Mucosa of descending colon (tissue), 3 donors: ENCODE measurements around the gene EHD2. TPM values are rescaled to one million over a fixed set of nuclear protein-coding genes. Genes with fewer than 3 reads are reported as not detected.
A peak's percentile ranks its signal among the peaks of the same experiment; 100 is the strongest.
"Not testable (repeated sequence)": the region's sequence is repeated elsewhere in the genome, so short reads cannot be mapped to it uniquely, and the experiment has no call there.

Experiments
- ATAC-seq: fragments of 200-7000 bp; cut with Tn5 transposase; one replicate; pipeline ENCODE4 v1.9.1; 2020; ENCODE audit warnings: mild to moderate bottlenecking, moderate library complexity
- DNase-seq, 3 donors: peaks; one replicate each; pipeline ENCODE4 v3.0.0-alpha.2; 2020
- H3K36me3 ChIP-seq: fragments of 200-600 bp; one replicate; pipeline ENCODE4 v1.8.0; 2021; ENCODE audit warnings: low read depth, mild to moderate bottlenecking
- H3K4me1 ChIP-seq: fragments of 200-600 bp; one replicate; pipeline ENCODE4 v1.8.0; 2021; ENCODE audit warnings: low read depth, mild to moderate bottlenecking
- H3K4me3 ChIP-seq: fragments of 200-600 bp; one replicate; pipeline ENCODE4 v1.8.0; 2021; ENCODE audit warnings: mild to moderate bottlenecking
- H3K9me3 ChIP-seq: fragments of 200-600 bp; one replicate; pipeline ENCODE4 v1.8.0; 2021; ENCODE audit warnings: mild to moderate bottlenecking
- intact Hi-C, 2 donors: fragments of 100-400 bp; cut with DNase I in 1 of 2; cut with micrococcal nuclease in 1 of 2; formaldehyde crosslinking; loops; one replicate each; pipeline versions ENCODE4 v1.11.0 to v1.11.1; 2022; cut with DNase I, micrococcal nuclease
- long read RNA-seq, 2 donors: library from polyadenylated mRNA; unstranded; transcript quantifications; one replicate each; pipeline ENCODE4 v2.0.0, GENCODE V29; 2019 to 2021
- total RNA-seq, 3 donors: library from RNA; stranded (reverse); fragmentation: NEBNext Ultra II Directional in 2 of 3; extraction: Animal tissue kit (Norgen Biotek cat#: 25700) in 2 of 3; gene quantifications; one replicate each; pipeline versions ENCODE4 v1.2.1 to v1.2.4, GENCODE V29; 2021 to 2023
- TF ChIP-seq, protein P1 (sequence below): fragments of 200-600 bp; IDR thresholded peaks from one replicate; pipeline ENCODE4 v1.8.0; 2022; ENCODE audit warnings: antibody characterized with exemption, mild to moderate bottlenecking
- donor health status: DM: no; HTN: no; CAD: no; lungs with moderate emphysema.
- donor health status: DM: no; HTN: no; CAD: no.
- donor health status: DM: no; HTN: yes; CAD: no.

EHD2 gene, protein sequence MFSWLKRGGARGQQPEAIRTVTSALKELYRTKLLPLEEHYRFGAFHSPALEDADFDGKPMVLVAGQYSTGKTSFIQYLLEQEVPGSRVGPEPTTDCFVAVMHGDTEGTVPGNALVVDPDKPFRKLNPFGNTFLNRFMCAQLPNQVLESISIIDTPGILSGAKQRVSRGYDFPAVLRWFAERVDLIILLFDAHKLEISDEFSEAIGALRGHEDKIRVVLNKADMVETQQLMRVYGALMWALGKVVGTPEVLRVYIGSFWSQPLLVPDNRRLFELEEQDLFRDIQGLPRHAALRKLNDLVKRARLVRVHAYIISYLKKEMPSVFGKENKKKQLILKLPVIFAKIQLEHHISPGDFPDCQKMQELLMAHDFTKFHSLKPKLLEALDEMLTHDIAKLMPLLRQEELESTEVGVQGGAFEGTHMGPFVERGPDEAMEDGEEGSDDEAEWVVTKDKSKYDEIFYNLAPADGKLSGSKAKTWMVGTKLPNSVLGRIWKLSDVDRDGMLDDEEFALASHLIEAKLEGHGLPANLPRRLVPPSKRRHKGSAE
- total RNA-seq: 100 to 1,000 TPM in 1 of 3 donors, 10 to 100 TPM in 2; 10.8 to 108 (median 30.3) TPM
- long read RNA-seq, donor 1, transcript EHD2-201 (6 exons, 3,585 nt): major isoform, 18 of 81 reads
- long read RNA-seq, donor 1, partial matches to known transcripts: 37 of 81 reads
- long read RNA-seq, donor 1, other reads (novel, unspliced or antisense): 25 of 81 reads
- long read RNA-seq, donor 2, partial matches to known transcripts: 1 of 8 reads
- long read RNA-seq, donor 2, other reads (novel, unspliced or antisense): 6 of 8 reads

DNA sequence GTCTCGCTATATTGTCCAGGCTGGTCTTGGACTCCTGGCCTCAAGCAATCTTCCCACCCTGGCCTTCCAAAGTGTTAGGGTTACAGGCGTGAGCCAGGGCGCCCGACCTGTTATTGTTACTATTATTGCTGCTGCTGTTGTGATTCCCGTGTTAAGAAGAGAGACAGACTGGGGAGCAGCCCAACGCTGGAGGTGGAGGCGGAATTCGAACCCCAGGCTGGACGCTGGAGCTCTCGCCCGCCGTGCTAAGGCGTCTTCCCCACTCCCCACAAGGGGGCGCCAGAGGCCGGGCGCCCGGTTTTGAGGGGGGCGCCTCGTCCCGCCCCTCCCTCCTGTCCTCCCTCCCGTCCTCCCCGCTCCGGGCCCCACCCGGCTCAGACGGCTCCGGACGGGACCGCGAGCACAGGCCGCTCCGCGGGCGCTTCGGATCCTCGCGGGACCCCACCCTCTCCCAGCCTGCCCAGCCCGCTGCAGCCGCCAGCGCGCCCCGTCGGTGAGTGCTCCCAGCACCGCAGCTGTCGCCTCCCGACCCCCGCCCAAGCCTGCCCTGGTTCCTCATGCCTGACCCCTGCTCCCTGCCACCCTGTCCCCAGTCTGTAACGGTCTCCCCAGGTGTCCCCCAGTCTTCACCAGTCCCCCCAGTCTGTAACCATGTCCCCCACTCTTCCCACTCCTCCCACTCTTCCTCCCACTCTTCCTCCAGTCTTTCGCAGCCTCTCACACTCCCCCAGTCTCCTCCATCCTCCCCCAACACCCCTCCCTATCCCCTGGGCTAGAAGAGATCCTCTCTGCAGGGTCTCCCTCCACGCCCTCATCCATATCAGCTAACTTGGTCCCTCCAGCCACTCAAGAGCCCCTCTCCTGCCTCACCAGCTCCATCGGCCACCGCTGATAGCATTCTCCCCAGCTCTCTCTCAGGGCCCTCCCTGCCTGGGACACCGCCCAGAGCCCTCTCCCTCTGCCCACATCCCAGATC lies at the start of gene EHD2:
TSS of gene EHD2 (plus strand) at position 377 of the 976 bp plus-strand sequence. CDS start 3,191 bp downstream, outside the sequence.
- peak within 1 kb of the TSS; percentile 23 for H3K4me3 ChIP-seq
- peak in 2 of 3 donors; percentile 50 to 69 for DNase-seq
- peaks cover 2% of the 10 kb centered on the region for H3K4me1 ChIP-seq
- peak; percentile 83 for ATAC-seq
- TF ChIP-seq, protein P1, sequence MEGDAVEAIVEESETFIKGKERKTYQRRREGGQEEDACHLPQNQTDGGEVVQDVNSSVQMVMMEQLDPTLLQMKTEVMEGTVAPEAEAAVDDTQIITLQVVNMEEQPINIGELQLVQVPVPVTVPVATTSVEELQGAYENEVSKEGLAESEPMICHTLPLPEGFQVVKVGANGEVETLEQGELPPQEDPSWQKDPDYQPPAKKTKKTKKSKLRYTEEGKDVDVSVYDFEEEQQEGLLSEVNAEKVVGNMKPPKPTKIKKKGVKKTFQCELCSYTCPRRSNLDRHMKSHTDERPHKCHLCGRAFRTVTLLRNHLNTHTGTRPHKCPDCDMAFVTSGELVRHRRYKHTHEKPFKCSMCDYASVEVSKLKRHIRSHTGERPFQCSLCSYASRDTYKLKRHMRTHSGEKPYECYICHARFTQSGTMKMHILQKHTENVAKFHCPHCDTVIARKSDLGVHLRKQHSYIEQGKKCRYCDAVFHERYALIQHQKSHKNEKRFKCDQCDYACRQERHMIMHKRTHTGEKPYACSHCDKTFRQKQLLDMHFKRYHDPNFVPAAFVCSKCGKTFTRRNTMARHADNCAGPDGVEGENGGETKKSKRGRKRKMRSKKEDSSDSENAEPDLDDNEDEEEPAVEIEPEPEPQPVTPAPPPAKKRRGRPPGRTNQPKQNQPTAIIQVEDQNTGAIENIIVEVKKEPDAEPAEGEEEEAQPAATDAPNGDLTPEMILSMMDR: peak; percentile 78
- intact Hi-C loops: loop anchor here in 1 of 2 donors (10.0 kb wide), 1 partner anchor 71 kb away; no protein-coding TSS in a partner anchor
- no peaks in the 10 kb centered on the region for H3K9me3 ChIP-seq
- H3K36me3 ChIP-seq: no peaks in the 10 kb centered on the region

DNA sequence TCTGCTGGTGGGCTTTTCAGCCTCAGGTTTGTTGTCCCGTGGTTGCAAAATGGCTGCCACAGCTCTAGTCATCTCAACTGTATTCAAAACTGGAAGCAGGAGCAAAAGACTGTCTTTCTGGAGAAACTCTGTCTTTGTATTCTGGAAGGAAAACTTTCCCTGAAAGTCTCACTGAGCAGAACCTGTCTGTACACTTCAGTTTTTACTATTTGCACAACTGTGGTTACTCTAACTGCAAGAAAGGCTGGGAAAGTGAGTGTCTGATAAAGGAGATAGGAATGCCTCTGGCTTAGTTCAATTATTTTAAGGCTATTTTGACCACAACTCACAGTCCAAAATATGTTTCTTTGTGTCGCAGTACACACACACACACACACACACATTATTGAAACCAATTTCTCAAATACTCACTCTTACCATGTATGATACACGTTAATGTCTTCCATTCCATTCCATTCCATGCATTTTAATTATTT lies 49.7 kb upstream of the EHD2 start:
- Histone ChIP-seq H3K4me1 (peaks cover 40% of the 10 kb centered on the region), H3K36me3 (no peaks in the 10 kb centered on the region), H3K4me3 (no peak overlapping the region), H3K9me3 (no peaks in the 10 kb centered on the region)
- intact Hi-C loops: no loop called here
- TF ChIP-seq, protein P1: no peak
- ATAC-seq (no peak), DNase-seq (no peak)

DNA sequence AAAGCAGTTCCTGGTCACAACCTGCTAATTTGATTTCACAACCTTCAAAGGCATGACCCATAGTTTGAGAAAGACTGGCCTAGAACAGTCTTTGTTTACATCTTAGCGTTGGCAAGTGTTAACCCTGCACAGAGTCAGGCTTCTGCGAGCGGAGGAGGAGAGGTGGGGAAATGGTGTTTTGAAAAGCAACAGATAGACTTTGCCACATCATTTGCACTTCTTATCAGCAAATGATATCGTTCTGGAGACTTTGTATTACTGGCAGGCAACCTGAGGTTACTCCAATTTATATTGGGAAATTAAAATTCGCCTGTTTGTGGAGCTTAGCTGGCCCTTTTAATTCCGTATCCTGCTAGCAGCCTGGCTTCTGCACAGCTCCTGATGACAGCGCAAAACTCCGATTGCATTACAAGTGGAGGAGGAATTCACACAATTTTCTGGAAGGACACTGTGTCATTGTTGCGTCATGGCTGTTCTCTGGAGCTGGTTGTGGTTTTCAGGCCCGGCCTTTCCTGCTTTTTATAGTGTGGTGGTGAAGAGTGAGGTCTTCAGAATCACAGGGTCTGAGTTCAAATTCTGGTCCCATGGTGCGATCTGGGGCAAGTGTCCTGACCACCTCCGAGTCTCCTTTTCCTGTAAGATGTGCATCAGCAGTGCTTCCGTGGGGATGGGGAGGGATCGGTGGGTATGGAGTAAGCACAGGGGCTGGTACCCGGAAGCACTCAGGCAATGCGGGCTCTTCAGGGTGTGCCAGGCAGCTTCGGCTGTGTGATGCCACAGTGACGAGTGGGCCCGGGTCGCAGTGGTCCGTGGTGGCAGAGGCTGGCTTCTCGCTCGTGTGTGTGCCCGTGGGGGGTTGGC lies 49.1 kb upstream of the EHD2 start:
- TF ChIP-seq, protein P1: no peak
- peaks cover 33% of the 10 kb centered on the region for H3K4me1 ChIP-seq
- H3K36me3 ChIP-seq: no peaks in the 10 kb centered on the region
- H3K9me3 ChIP-seq: no peaks in the 10 kb centered on the region
- ATAC-seq (peak; percentile 41), DNase-seq (peak in 2 of 3 donors; percentile 37 to 55)
- no peak overlapping the region for H3K4me3 ChIP-seq
- intact Hi-C loops: no loop called here

DNA sequence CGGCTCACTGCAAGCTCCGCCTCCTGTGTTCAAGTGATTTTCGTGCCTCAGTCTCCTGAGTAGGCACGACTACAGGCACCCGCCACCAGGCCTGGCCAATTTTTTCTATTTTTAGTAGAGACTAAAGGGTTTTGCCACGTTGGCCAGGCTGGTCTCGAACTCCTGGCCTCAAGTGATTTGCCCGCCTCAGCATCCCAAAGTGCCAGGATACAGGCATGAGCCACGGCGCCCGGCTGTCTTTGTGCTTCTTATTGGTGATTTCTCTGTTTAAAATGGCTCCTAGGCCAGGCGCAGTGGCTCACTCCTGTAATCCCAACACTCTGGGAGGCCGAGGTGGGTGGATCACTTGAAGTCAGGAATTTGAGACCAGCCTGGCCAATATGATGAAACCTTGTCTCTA lies 44.7 kb upstream of the EHD2 start:
- ATAC-seq, H3K9me3 ChIP-seq, H3K4me1 ChIP-seq, H3K36me3 ChIP-seq, DNase-seq, H3K4me3 ChIP-seq, intact Hi-C loops: not testable (repeated sequence)

DNA sequence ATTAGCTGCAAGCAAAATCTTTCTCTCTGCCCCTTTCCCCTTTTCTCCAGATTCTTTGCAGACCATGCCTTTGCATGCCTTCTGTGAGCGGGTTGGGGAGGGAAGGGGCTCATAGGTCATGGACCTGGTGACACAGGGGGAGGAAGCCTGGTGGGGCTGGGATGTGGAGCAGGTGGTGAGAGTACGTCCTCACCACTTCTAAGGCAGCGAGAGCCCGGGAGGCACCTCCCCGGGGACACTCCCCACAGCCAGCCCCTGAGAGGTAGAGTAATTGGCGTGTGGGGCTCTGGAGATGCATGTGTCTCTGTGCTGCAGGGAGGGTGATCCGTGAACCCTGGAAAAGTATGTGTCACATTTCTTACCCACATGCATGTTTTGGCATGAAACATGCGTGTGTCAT lies 42.5 kb upstream of the EHD2 start:
- Histone ChIP-seq H3K4me1 (peaks cover 5% of the 10 kb centered on the region), H3K9me3 (no peaks in the 10 kb centered on the region), H3K36me3 (no peaks in the 10 kb centered on the region), H3K4me3 (no peak overlapping the region)
- TF ChIP-seq, protein P1: no peak
- intact Hi-C loops: no loop called here
- ATAC-seq (no peak), DNase-seq (peak in 1 of 3 donors; percentile 19)
